ENCODE measurements around the gene FGF7.

- TF ChIP-seq, protein P1, sequence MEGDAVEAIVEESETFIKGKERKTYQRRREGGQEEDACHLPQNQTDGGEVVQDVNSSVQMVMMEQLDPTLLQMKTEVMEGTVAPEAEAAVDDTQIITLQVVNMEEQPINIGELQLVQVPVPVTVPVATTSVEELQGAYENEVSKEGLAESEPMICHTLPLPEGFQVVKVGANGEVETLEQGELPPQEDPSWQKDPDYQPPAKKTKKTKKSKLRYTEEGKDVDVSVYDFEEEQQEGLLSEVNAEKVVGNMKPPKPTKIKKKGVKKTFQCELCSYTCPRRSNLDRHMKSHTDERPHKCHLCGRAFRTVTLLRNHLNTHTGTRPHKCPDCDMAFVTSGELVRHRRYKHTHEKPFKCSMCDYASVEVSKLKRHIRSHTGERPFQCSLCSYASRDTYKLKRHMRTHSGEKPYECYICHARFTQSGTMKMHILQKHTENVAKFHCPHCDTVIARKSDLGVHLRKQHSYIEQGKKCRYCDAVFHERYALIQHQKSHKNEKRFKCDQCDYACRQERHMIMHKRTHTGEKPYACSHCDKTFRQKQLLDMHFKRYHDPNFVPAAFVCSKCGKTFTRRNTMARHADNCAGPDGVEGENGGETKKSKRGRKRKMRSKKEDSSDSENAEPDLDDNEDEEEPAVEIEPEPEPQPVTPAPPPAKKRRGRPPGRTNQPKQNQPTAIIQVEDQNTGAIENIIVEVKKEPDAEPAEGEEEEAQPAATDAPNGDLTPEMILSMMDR (IDR thresholded peaks at IDR 0.05; ENCODE audit: insufficient read depth, low read length), result no peak
- TF ChIP-seq REST (IDR thresholded peaks at IDR 0.05; ENCODE audit: insufficient replicate concordance, low read depth), result no peak
Measured at GRCh38 chr15:49380912-49381311, 42.1 kb upstream of the FGF7 start.
